ENCODE results near the gene SDF2L1. TPM values are rescaled to one million over a fixed set of nuclear protein-coding genes. Genes with fewer than 3 reads are reported as not detected.

The SDF2L1 gene
- total and polyA plus RNA-seq, 9 of the 15 experiments (the other 6 are each of a cell fraction or from before 2014, with no cell fraction given), result 15.1 to 989 (median 124) TPM

GRCh38 chr22:21612858-21613257 is 29.2 kb upstream of the SDF2L1 start (continued):
- TF ChIP-seq MEIS2 (IDR thresholded peaks at IDR 0.05; ENCODE audit: partially characterized antibody) (no peak), WHSC1 (IDR thresholded peaks at IDR 0.05; ENCODE audit: low read length) (no peak), ARID3A (IDR thresholded peaks at IDR 0.05; ENCODE audit: borderline replicate concordance, low read depth, low read length) (no peak), E2F1 (CRISPR knock-in tag; IDR thresholded peaks at IDR 0.05) (peak; percentile 36; the same call in 1 of the 2 replicates), PURB (CRISPR knock-in tag; IDR thresholded peaks at IDR 0.05; ENCODE audit: low read depth) (no peak), TEAD1 (CRISPR knock-in tag; IDR thresholded peaks at IDR 0.05) (0 out of 4 replicates have a peak, but pooled peaks of 1 of the 2 experiments have one; percentile 22), FOXA3 (CRISPR knock-in tag; conservative IDR thresholded peaks at IDR 0.05 in 1 of 2, IDR thresholded peaks at IDR 0.05 in 1 of 2) (peak in 1 of 2 experiments; percentile 76; a peak in 1 of 4 replicates), STAT5B (CRISPR knock-in tag; IDR thresholded peaks at IDR 0.05) (no peak), IRF2 (CRISPR knock-in tag; IDR thresholded peaks at IDR 0.05) (peak; percentile 83; the same call in 1 of the 2 replicates), ZC3H4 (CRISPR knock-in tag; IDR thresholded peaks at IDR 0.05; ENCODE audit: borderline replicate concordance) (peak; percentile 65; the same call in 1 of the 2 replicates), GATAD2A (IDR thresholded peaks at IDR 0.05) (no peak), PCBP1 (IDR thresholded peaks at IDR 0.05; ENCODE audit: low read depth, low read length, poor library complexity, severe bottlenecking) (no peak), NFYB (IDR thresholded peaks at IDR 0.05; ENCODE audit: extremely low read depth, insufficient read length) (no peak), ASH1L (IDR thresholded peaks at IDR 0.05; ENCODE audit: borderline replicate concordance, low read depth, partially characterized antibody) (no peak), RBBP5 (IDR thresholded peaks at IDR 0.05; ENCODE audit: borderline replicate concordance, insufficient read depth, low read length, poor library complexity, severe bottlenecking) (peak; percentile 9), ZNF311 (CRISPR knock-in tag; IDR thresholded peaks at IDR 0.05) (no peak), IRF9 (tag; IDR thresholded peaks at IDR 0.05) (no peak), ERF (CRISPR knock-in tag; IDR thresholded peaks at IDR 0.05) (no peak), ZNF174 (CRISPR knock-in tag; IDR thresholded peaks at IDR 0.05) (no peak), THRAP3 (IDR thresholded peaks at IDR 0.05; ENCODE audit: borderline replicate concordance) (no peak), CBX2 (IDR thresholded peaks at IDR 0.05; ENCODE audit: insufficient read depth, low read length, poor library complexity, severe bottlenecking) (no peak), NR2C2 (CRISPR knock-in tag; IDR thresholded peaks at IDR 0.05) (peak; percentile 64; the same call in 1 of the 2 replicates), NR2C2 (tag; IDR thresholded peaks at IDR 0.05) (no peak), STAG1 (CRISPR knock-in tag; IDR thresholded peaks at IDR 0.05; ENCODE audit: borderline replicate concordance) (peak; percentile 33), FOXP1 (CRISPR knock-in tag; IDR thresholded peaks at IDR 0.05) (peak; percentile 78; the same call in 1 of the 2 replicates), HNRNPLL (IDR thresholded peaks at IDR 0.05; ENCODE audit: low read depth, low read length, poor library complexity, severe bottlenecking) (no peak)
